GM12878 (cell line): ENCODE results near the gene CCL7.

Experiments
- ATF2 ChIP-seq: IDR thresholded peaks from 2 replicates; pipeline ENCODE4 v1.6.1; 2012; ENCODE audit warnings: low read length, inconsistent platforms
- CHD2 ChIP-seq: IDR thresholded peaks from 2 replicates; pipeline ENCODE4 v1.6.1; 2011; ENCODE audit warnings: low read depth, low read length, improper control_type of control experiment, borderline replicate concordance
- POLR2A ChIP-seq: IDR thresholded peaks from 2 replicates; pipeline ENCODE4 v1.6.1; 2011; ENCODE audit warnings: low read depth, mild to moderate bottlenecking, low read length

DNA sequence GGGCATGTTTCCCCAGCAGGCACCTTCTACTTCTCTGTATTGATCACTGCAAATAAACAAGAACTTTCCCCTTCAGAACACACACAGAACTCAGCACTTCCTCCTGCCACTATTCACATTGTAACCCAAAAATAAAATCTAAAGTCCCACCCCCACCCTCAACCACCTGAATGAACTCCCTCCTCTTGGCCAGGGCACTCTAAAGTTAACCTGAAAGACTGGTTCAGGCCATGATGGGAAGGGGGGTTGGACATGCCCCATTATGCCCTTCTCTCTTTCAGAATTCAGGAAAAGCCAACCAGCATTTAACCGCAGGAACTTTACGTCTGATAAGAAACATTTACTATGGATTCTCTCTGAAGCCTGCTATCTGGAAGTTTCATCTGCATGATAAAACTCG is 42.3 kb upstream of the CCL7 start:
- TF ChIP-seq ATF2 (no peak), POLR2A (no peak), CHD2 (no peak)
